Measurements from ENCODE around the gene DSTN.

The DSTN gene

GRCh38 chr20:17624551-17625245 is 54.8 kb downstream of the DSTN start:
- no peak for DNase-seq (ENCODE audit: low read depth)

GRCh38 chr20:17625246-17626051 is 55.6 kb downstream of the DSTN start:
- no peak for DNase-seq (ENCODE audit: low read depth)

DNA sequence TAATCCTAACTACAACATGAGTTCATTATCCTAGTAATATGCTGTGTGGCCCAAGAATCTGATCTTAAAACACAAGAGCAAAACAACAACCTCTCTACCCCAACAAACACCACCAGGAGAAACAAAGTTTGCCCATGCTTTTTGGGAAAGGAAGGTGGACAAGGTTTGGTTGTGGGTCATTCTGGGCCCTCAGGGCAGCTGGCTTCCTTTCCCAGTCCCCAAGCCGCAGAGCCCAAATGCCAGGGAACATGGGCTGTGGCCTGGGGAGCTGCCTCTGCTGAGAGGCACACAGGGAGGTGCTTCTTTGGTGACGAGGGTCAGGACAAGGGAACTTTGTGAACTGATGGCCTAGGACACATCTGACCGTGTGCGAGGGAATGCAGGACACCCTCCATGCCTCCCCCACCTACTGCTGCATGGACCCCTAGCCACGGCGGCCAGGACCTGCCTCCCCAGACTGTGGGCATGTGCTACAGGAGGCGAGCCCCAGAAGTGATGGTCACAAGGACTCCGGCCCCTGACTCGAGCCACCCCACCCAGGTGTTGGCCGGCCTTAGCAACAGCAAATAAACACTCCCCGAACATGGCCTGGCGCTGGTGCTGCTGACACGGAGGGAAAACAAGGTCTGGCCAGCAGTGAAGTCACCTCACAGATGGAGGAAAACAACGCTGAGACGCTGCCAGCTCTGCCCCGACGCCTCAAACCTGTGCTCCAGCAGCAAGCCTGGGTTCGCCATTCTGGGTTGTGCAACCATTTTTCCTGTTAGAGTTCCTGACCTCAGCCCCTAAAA is 56.5 kb downstream of the DSTN start:
- no peak for DNase-seq (ENCODE audit: low read depth)

DNA sequence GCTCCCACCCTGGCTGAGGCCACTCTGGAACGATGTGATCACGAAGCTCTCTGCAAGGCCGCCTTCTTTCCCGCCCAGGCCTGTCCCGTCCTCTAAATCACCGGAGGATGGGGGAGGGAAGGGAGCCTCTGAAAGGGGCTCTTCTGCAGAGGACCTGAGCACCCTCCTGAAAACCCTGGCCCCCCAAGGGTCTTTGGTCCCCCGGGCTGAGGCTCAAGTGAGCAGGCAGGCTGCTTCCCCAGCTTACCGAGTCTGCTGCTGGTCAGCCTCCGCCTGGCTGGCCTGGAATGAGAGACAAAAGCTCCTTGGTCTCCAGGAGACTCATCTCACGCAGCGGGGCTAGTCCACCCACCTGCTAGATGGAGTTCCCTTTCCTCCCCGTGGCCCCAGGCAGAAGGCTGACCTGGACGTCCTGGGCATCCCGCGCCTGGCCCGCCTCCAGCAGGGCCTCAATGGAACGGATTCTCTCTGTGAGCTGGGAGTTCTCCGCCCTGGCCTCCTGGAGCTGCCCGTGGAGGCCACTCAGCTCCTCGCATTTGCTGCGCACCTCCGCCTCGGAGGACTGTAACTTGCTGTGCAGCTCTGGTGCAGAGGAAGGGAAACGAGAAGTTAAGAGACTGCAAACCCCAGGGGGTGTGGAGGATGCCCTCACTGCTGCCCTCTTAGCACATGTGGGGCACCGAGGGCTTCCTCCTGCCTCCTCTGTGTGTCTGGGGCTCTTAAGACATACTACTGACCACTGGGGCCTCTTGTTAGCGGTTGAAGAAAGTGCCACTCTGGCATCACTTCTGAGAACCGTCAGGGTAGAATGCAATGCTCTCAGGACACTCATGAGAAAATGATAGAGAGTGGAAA is 57.5 kb downstream of the DSTN start:
- no peak for DNase-seq (ENCODE audit: low read depth)

DNA sequence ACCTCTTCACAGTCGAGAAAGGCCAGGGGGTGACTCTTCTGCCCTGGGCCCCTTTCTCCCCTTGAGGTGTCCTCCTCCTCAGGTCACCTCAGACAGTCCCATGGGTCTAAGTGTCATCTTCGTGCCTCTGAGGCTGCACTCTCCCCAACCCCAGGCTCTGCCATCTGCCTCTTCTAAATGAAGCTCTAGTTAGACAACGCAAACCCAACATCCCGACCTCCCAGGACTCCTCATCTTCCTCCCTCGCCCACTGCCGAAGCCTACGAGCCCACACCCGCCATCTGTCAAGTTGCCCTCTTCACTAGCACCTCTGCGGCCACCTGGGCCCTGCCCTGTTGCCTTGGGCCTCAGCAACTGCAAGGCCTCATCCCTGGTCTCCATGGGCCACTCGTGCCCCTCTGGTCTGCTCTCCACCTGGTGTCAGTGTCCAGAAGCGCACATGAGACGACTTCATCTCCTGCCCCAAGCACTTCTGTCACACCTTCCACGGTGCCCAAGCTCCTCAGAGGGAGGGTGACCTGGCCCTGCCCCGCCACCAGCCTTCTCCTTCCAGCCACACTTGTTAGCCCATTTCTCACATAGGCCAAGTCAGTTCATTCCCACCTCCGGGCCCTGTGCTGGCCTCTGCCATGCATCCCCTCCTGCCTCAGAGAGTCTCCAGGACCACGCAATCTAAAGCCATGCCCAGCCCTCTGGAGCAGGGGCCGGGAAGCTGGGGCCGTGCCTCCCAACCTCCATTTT is 58.4 kb downstream of the DSTN start:
- DNase-seq (ENCODE audit: low read depth) = no peak

DNA sequence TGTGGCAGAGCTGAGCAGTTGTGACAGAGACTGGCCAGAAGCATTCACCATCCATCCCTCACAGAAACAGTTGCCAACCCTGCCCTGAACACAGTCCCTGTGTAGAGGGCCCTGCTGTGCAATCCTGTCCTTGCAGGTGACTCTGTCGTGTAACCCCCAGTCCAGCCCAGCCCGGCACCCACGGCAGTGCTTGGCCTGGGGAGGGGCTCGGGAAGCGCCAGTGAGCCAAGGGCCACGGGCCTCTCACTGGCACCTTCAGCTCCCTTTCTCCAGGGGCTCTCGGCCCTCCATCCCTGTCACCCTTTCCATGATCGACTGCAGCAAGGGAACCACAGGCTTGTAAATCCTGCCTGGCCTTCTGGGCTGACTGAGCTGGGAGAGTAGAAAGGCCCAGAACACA is 59.1 kb downstream of the DSTN start:
- DNase-seq (ENCODE audit: low read depth) = no peak

- DNase-seq (ENCODE audit: low read depth) = no peak
Observed at GRCh38 chr20:17629678-17630089, 59.8 kb downstream of the DSTN start.

GRCh38 chr20:17630151-17630805 is 60.4 kb downstream of the DSTN start:
- DNase-seq (ENCODE audit: low read depth) = no peak

DNA sequence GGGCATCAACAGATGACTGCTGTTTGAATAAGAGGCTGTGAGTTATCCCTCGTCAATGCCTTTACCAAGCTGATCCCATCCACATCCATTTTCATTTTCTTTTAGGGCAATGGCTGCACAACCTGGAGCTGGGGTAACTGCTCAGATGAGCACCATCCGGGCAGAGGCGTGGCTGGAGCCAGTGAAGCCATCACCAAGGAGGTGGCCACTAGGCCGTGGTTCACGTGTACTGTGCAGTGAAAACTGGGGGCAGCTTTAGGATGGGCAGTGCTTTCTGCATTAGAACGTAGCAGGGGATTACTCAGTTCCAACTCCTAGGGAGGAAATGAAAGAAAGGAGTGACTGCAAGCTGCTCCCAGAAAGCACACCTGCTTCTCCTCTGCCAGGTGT is 60.9 kb downstream of the DSTN start:
- DNase-seq (ENCODE audit: low read depth) = no peak

GRCh38 chr20:17631576-17632319 is 61.9 kb downstream of the DSTN start:
- no peak for DNase-seq (ENCODE audit: low read depth)

- no peak for DNase-seq (ENCODE audit: low read depth)
Observed at GRCh38 chr20:17633221-17633849, 63.5 kb downstream of the DSTN start.

GRCh38 chr20:17633850-17634500 is 64.1 kb downstream of the DSTN start:
- DNase-seq (ENCODE audit: low read depth) = no peak

DNA sequence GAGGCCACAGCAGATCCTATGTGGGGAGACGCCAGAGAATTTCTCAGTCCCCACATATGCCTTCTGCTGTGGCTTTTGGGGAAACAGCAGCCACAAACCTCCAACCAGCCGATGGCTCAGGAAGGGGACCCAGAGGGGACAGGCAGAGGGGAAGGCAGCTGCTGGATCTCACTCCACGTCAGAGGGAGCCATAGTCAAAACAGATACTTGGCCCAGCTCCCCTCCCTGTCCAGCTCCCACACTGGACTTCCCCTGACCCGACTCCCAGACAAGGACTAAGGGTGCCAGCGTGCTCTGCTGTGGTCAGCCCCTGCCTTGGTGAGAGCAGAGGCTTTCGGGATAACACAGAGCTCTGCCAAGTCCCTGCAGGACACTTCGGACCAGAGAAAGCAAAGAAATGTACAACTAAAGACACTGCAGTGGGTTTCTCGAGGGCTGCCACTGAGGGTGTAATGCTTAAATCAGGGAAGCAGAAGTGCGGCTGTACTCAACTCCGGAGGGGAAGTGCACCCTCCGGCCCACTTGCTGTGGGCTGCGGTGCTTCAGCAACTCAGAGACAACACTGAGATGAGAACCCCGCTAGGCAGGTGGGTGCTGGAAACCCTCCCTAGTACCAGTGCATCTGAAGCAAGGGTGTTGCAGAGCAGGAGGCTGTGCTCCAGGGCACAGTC is 64.9 kb downstream of the DSTN start:
- DNase-seq (ENCODE audit: low read depth) = no peak

DNA sequence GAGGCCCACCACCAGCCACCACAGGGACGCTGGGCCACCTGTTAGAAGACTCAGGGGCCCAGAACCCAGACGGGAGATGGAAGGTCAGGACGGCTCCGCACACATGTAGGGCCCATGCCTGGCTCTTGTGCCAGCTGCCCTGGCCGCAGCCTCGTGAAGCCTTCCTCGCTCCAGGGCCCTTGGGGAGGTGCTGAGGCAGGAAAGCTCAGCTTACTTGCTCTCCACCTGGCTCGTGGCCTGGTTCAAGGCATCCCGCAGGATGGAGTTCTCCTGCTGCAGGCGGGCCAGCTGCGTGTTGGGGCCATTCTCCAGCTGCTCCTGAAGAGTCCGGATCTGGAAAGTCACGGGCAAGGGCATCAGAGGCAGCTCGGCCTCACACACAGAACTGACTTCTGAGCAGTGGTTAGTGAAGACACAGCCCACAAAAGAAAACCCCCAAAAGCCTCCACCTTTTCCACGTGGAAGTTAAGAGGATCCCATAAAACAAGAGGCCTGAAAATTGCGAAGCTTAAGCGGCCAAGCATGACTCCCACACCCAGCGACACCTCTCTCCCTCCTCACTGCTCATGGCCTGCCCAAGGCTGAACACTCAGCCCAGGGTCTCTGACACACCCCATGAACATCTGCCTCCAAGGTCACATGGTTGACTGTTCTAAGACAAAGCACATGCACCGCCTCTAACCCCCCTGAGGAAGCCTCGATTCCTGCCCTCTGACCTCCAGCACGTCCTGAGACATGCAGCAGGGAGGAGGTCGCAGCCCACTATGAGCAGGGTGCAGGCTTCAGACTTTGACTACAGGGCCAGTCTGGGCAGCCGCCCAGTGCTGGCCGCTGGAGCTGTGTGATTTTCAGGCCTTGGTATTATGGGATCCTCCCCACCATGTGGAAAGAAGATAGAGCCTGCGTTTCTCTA is 65.7 kb downstream of the DSTN start:
- DNase-seq (ENCODE audit: low read depth) = no peak

GRCh38 chr20:17636523-17637412 is 66.9 kb downstream of the DSTN start:
- DNase-seq (ENCODE audit: low read depth) = no peak

DNA sequence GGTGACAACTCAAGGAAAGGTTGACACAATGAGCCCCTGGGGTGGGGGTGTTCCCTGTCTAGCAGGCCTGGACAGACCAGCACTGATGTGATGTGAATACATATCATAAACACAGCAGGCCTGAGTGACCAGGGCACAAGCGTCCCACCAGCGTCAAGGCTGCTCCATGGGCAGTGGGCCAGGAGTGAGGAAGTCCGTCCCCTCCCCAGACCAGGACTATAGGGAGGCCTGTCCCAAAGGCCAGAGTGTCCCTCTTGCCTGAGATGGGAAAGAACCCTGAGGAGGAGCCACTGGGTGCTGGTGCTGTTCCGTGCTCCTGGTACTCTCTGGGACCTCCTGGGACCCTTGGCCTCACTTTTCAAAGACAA is 67.5 kb downstream of the DSTN start:
- no peak for DNase-seq (ENCODE audit: low read depth)
